RWPE1 (cell line): ENCODE results near the gene ITGB3.

Source experiments
- CTCF ChIA-PET: fragments of 350-600 bp; sonication (Branson Sonifier 250); formaldehyde crosslinking; extraction: SDS; loops from one replicate; lab custom pipeline; 2021; lab: Yijun Ruan, JAX
- POLR2A ChIA-PET: fragments of 400-600 bp; formaldehyde crosslinking; extraction: SDS; loops from one replicate; lab custom pipeline; 2020; ENCODE audit warnings: antibody characterized with exemption; ENCODE audit not compliant: low non-redundant PET; lab: Yijun Ruan, JAX
- DNase-seq: peaks from one replicate; pipeline ENCODE4 v3.0.0; 2012; ENCODE audit warnings: low spot score
- H3K27ac ChIP-seq: fragments of 450-650 bp; 2 replicates; pipeline ENCODE4 v1.5.1; 2017
- CTCF ChIP-seq: fragments of 450-650 bp; conservative IDR thresholded peaks from 2 replicates; pipeline ENCODE4 v1.5.1; 2017; ENCODE audit warnings: low read depth, mild to moderate bottlenecking

The ITGB3 gene

GRCh38 chr17:47298712-47299111 lies 45.1 kb downstream of the ITGB3 start:
- no peak for DNase-seq
- CTCF ChIA-PET, result no interaction called here
- POLR2A ChIA-PET, result no interaction called here

GRCh38 chr17:47299239-47299910 lies 45.7 kb downstream of the ITGB3 start:
- no peak for DNase-seq
- CTCF ChIA-PET, result interaction anchor here (0.9 kb wide), 1 partner anchor 8 kb away, joined by 3 read pairs; no protein-coding TSS in a partner anchor
- POLR2A ChIA-PET, result no interaction called here
- H3K27ac ChIP-seq, result no peak overlapping the region
- no peak for TF ChIP-seq CTCF

More at GRCh38 chr17:47298712-47299111, 45.1 kb downstream of the ITGB3 start:
- no peak for TF ChIP-seq CTCF
- no peak overlapping the region for H3K27ac ChIP-seq

- CTCF ChIA-PET, result interaction anchor here (0.9 kb wide), 2 partner anchors 9 to 47 kb away, joined by 3 read pairs; no protein-coding TSS in a partner anchor
- no peak for DNase-seq
Measured at GRCh38 chr17:47300718-47301117, 47.1 kb downstream of the ITGB3 start.

GRCh38 chr17:47301161-47301560 lies 47.5 kb downstream of the ITGB3 start:
- no peak for TF ChIP-seq CTCF
- ChIA-PET POLR2A (no interaction called here), CTCF (no interaction called here)
- DNase-seq, result no peak
- H3K27ac ChIP-seq, result no peak overlapping the region

More at GRCh38 chr17:47300718-47301117, 47.1 kb downstream of the ITGB3 start:
- TF ChIP-seq CTCF, result no peak
- POLR2A ChIA-PET, result no interaction called here
- no peak overlapping the region for H3K27ac ChIP-seq

- DNase-seq, result no peak
- H3K27ac ChIP-seq, result no peak overlapping the region
- no peak for TF ChIP-seq CTCF
- POLR2A ChIA-PET, result no interaction called here
- CTCF ChIA-PET, result no interaction called here
Measured at GRCh38 chr17:47301831-47302230, 48.2 kb downstream of the ITGB3 start.

GRCh38 chr17:47304186-47304585 lies 50.6 kb downstream of the ITGB3 start:
- TF ChIP-seq CTCF, result no peak
- ChIA-PET POLR2A (no interaction called here), CTCF (no interaction called here)
- DNase-seq, result no peak
- no peak overlapping the region for H3K27ac ChIP-seq
